HG02610 (cell line): Measurements from ENCODE around the gene ABCC12.
"Not testable (repeated sequence)": the region's sequence is repeated elsewhere in the genome, so short reads cannot be mapped to it uniquely, and the experiment has no call there.

Source experiments
- ATAC-seq: cut with Tn5 transposase; IDR thresholded peaks from one replicate; pipeline ENCODE4 v1.9.1; 2021; ENCODE audit warnings: mild to moderate bottlenecking, moderate library complexity; ENCODE audit not compliant: unreplicated experiment

ABCC12 gene

DNA sequence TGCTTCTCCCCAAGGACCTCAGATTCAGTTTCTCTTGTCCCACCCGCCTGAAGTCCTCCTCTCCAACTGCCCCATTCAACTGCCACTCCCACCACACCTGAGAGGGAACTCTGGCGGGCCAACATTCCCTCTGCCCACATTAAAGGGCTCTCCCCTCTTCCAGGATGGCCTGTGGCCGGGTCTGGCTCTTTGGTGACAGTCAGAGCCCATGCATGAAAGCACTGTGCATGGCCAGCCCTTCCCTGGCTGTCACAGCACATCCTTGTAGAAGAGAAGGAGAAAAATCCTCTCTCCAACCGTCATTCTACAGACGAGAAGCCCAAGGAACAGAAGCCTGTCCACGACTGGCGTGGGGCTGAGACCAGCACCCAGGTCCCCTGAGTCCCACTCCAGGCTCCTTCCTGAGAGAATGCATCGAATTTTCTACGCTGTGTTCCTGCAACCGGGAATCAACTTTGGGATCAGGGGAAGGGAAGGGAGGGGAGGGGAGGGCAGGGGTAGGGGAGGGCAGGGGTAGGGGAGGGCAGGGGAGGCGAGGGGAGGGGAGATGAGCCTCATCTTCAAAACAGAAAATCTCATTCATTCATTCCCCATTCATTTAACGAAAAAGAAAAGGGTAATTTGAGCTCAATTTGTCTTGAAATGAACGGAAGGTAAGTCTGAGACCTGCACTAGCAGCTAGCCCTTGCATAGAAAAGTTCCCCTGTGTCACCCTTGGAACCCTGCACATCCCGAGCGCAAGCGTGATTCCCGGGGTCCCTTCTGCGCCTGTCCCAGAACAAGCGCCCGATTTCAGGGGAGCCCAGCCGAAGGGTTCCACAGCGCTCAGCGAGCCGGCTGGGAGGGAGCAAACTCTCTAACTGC lies at the start of gene ABCC12:
TSS of gene ABCC12 (minus strand) at position 68 of the 864 bp plus-strand sequence. CDS start 9,569 bp downstream, outside the sequence.
- ATAC-seq, result no peak

DNA sequence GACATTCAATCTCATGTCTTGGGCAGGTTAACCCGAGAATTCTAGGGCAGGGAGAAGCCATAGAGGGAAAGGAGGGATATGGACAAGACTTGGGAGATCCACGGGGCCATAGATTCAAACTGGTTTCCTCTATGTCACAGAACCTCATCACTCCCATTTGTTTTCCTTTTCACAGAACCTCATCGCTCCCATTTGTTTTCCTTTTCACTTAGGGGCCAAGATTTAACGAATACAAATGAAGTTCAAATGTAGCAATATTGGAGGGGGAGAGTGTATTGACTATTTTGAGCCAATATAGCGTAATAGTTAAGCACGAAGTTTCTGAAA lies 49.0 kb upstream of the ABCC12 start:
- ATAC-seq, result no peak

DNA sequence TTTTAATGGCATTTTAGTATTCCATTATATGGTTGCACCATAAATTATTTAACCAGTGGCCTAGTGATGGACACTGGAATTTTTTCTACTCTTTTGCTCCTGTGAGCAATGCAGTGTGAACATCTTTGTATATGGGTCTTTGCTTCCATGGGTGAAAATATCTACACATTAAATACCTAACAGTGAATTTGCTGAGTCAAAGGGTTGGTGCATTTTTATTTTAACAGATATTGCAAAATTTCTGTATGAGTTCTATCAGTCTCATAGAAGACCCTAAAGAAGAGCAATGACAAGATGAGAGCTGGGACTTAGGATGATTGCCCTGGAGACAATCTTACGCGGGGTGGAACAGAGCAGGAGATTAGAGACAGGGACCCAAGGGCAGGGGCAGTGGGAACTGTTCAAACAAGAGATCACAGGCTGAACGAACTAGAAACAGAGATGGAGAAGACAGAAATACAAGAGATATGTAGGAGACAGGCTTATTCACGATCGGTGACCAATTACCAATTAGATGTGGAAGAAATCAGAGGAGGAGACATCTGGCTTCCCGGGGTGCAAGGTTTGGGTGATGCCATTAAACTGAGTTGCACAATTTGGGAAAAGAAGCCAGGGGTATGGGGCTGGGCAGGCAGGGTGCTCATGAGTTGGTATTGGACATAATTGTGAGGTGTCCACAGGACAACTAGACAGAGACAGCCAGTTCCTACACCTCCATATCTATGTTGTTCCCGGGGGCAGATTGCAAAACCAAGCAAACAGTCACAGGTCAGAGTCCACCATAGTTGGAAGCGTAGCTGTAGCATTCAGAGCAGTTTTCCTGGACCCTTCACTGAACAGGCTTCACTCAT lies 48.4 kb upstream of the ABCC12 start:
- no peak for ATAC-seq

DNA sequence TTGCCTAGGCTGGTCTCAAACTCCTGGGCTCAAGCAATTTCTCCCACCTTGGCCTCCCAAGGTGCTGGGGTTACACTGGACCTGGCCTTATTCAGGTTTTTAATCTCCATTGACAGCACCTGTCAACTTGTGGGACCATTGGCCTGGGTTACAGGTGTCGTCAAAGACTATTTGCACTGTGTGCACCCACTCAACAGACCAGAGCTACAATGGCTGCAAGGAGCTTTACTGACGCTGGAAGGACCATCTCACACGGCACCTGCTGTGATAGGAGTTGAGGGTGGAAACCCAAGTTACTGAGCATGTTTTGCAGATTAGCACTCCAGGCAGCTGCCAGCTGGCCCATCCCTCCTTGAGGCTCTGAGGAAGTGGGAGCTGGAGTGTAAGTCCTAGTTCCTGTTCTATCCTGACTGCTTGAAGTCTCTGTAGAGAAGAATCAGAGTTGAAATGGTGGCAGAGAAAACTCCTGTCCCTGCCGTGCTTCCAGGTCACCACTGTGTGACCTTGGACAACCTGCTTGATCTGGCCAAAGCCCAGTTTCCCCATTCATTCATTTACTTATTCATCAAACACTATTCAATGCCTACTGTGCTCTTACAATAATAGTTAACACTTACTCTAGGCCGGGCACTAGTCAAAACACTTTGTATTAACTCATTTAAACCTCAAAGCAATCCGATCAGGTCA lies 45.9 kb upstream of the ABCC12 start:
- no peak for ATAC-seq

DNA sequence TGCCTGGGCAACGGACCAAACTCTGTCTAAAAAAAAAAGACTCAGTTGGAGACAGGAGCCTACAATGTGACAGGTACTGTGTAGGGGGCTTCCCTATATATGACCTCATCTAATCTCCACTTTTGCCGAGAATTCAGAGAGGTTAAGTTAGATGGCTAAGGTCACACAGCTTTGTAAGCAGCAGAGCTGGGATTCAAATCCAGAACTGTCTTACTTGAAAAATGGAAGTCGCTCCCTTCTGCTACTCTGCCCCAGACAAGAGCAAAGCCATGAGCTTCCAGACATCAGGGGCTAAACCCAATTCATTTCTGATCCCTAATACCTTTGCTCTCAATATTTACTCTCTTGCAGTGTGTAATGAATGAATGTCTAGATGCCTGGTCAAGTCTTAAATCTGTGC lies 41.5 kb upstream of the ABCC12 start:
- ATAC-seq, result no peak

DNA sequence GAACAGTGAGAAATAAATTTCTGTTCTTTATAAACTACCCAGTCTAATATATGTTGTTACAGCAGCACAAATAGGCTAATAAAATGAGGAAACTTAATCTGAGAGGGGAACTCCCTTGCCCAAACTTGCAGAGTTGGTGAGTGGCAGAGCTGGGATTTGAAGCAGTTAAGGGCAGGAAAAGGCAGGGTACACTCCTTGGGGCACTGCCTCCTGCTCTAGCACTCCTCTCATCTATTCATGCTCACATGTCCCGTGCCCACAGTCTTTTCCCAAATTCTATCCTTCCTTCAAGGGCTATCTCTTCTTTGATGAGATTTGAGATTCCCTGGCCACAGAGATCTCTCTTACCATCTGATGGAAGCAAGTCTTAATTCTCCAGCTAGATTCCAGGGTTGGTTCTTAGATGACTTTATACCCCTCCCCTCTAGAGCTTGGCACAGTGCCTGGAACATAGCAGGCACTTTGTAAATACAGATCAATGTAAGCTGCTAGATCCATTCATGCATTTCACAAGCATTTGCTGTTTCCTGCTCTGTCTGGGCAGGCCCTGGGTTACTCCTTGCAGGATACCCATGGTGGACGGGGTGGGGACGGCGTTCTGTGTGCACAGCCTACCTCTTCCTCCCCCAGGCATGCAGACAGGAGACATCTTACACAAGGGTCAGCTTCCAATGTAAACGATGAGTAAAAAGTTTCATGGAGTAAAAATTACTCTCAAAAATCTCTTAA lies 39.2 kb upstream of the ABCC12 start:
- no peak for ATAC-seq

DNA sequence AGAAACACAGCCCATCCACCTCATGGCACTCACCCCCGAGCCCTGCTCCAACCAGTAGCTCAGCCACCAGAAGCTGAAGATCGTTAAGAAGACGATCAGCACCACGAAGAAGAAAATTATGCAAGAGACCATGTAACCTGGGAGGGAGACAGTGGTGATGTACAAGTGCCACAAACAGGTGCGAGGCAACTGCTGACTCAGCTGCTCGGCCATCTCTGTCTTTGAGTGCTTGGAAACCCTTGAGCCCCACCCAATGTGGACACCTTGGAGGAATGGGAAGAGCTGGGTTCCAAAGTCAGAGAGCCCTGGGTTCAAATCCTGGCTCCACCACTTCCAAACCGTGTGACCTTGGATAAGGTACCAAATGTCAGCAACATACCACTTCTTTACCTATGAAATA lies 38.1 kb upstream of the ABCC12 start:
- ATAC-seq, result no peak

DNA sequence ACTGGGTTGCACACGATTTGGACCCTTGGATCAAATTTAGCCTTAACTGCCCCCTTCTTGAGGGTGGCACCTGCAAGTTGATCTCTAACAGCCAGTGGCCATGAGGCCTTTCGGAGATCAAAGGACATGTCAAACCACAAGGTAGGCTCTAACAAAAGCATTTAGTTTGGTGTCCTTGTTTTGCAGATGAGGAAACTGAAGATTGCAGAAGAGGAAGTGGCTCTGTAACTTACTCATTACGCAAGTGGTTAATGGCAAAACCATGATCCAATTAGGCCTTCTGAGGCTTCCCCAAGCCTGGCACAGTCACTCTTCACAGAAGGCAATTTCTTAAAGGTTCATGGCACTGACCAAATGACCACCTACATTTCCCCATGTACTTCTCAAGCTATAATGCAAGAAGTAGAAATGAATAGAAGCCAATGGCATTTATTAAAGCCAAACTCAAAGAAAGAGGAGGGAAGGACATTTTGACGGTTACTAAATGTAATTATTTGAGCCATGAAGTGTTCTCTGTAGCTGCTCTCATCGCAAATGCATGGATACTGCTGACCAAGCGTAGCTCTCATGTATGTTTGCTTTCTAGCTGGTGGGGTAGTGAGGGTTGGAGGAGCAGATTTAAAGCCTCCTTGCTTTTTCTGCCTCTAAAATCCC lies 32.8 kb upstream of the ABCC12 start:
- ATAC-seq, result peak; percentile 86

DNA sequence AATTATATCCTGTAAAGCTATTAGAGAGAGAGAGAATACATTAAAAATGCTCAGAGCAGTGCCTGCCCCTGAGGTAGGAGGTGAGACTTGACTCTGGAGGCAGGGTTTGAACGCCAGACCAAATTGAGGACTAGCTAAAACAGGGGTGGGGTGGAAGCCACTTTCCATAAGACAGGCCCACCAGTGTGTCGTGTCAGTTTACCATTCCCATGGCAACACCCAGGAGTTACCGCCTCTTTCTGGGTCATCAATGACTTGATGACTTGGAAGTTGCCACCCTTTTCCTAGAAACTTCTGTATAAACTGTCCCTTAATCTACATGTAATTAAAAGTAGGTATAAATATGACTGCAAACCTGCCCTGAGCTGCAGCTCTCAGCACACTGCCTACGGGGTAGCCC lies 32.0 kb upstream of the ABCC12 start:
- no peak for ATAC-seq

DNA sequence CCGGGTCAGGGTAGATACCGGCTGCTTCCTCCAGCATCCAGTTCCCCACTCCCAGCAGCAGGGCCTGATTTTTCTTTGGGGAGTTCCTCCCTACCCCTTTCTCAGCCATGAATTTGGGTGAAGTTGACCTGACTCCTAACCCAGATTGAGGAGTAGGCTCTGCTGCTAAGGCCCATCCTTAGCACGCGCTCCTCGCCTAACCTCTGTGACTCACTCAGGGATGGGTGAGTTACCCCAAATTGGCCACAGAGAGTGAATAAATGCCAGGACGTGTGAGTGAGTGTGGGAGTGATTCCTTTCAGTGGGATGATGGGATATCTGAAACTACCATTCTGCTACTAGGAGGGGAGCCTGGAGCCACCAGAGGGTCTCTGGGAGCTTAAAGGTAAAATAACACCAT lies 28.9 kb upstream of the ABCC12 start:
- ATAC-seq, result no peak

DNA sequence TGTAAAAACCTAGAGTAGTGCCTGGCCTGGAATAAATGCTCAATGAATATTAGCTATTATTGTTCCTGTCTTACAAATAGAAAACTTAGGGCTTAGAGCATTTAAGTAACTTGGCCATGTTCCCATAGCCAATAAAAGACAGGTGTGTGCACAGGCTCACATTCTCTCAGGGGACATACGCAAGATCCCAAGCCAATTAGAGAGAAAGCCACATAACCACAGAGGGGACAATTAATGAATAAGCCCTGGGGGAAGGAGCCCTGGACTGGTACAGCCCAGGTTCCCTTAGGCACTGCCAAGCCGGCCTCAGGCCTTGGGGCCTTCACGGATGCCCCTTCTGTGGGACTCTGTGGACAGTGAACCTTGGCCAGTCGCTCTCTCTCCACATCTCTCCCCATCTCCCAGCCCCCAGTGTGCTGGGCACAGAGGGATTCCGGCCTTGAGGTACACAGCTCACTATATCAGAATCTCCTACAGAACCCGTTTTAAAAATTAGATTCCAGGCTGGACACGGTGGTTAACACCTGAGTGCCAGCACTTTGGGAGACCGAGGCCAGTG lies 27.3 kb upstream of the ABCC12 start:
- no peak for ATAC-seq

DNA sequence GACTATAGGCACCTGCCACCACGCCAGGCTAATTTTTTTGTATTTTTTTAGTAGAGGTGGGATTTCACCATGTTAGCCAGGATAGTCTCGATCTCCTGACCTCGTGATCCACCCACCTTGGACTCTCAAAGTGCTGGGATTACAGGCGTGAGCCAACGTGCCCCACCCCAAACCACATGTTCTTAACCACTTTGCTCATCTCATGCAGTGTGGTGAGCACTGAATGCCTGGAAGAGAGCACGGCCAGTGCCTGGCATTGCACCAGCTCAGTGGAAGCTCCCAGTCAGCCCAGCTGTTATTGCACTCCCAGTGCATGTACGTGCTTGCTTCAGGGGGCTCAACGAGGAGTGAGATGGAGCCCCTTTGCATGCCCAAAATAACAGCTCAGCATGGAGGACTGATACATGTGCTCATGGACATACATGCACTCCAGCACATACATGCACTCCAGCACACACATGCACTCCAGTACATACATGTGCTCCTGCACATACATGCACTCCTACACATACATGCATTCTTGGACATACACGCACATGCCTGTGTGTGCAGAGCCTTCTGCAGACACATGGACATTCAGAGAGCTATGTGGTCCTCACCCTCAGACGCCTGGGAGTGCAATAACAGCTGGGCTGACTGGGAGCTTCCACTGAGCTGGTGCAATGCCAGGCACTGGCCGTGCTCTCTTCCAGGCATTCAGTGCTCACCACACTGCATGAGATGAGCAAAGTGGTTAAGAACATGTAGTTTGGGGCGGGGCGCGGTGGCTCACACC lies 26.1 kb upstream of the ABCC12 start:
- ATAC-seq, result not testable (repeated sequence)

DNA sequence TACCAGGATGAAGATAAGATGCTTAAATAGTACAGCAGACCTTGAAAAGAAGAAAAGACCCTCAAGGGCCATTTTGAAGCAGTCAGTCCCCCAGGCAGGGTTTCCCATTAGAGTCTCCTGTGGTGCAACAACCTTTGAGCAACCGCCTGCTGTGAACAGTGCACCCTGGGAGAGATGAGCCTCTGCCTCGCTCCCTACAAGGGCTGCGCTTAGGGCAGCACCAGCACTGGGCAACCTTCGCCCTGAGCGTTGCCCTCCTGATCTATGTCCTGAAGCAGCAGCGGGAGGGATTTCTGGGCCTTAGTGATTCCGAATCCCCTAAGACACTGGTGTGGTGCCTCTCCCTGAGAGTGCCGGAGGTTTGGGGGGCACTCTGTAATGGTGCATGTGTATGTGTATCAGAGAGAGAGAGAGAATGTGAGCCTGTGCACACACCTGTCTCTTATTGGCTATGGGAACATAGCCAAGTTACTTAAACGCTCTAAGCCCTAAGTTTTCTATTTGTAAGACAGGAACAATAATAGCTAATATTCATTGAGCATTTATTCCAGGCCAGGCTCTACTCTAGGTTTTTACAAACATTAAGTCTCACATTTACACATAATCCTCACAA lies 25.2 kb upstream of the ABCC12 start:
- ATAC-seq, result no peak

DNA sequence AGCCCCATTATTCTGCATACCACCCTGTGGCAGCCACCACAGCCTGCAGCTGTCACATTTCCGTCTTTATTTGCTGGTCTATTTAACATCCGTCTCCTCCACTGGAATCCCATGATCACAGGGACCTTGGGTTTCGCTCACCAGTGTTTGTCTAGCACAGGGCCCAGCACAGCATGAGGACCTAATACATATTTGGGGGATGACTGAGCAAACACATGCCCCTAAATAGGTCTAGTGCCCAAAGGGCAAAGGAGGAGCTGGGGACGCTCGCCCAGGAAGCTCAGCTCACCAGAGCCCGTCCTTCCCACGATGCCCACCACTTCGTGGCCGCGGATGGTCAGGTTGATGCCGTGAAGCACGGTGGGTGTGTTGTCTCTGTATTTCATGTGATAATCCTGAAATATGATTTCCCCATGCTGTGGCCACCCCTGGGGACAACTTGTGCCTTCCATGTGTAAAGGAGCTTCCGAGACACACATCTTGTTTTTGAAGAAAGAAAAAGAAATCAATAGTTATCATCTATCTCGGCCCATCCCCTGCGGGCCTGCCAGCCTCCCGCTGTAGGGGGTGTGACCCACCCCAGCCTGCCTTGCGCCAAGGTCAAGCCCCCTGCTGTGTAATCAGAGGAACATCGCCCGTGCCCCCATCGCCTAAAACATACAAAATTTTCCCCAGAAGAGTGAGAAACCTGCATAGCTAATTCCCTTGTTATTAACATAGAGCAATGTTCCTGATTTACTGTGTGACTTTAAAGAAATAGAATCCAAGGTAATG lies 21.0 kb upstream of the ABCC12 start:
- no peak for ATAC-seq

DNA sequence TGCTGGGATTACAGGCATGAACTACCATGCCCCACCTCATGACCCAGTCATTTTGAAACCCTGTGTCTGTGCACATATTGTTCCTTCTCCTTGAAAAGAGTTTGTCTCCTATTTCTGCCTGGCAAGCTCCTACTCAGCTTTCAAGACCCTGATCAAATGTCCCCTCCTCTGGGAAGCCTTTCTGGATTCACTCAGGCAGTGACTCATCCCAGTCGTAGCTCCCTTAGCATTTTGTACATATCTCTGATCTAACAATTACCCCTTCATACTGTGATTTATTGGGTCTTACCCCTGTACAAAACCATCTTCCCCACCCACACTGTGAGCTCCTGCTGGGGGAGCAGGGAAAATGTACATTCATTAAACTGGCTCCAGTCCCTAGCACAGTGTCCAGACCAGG lies 18.1 kb upstream of the ABCC12 start:
- no peak for ATAC-seq

DNA sequence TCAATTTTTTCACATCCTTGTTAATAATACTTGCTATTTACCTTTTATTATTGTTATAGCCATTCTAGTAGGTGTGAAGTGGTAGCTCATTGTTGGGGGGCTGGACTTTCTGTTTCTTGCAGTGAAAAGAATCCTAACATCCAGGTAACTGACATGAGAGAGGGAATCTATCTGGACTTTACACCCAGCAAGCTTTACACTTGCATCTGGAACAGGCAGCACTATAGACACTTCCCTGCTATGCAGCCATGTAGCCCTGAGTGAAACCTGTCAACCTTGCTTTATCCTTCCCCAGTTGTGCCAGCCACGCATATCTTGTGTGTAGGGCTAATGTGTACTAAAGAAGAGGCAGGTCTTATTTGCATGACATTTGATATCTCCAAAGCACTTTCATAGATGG lies 16.9 kb upstream of the ABCC12 start:
- ATAC-seq, result no peak

DNA sequence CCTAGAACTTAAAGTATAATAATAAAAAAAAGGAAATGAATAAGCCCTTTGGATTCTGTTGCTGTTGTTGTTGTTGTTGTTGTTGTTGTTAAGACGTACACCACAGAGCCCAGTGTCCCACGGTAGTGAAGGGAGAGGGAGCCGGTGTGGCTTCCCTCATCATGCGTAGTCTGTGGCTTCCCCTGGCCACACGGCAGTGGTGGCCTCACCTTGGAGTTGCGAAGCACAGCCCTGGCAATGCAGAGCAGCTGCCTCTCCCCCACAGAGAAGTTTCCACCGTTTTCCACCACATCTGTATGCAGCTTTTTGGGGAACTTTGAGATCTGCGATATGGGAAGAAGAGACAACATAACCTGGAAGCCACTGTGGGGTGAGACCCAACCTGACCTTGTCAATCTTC lies 14.1 kb upstream of the ABCC12 start:
- ATAC-seq, result no peak

DNA sequence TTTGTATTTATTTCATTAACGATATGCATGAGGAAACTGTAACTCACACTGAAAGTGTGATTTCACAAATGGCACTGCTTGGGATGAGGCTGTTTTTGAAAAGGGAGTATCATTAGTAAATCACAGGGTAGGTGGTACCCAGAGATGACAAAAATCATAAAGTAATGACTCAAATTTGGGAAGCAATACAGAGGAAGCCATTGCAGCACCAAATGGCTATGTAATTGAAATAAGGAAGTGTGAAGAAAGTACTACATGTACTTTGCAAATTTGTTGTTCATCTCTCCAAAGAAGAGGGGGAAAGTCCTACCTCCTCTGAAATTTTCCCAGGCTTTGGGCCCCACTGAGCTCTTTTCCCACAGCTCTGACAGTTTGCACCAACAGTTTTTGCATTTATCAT lies 12.3 kb upstream of the ABCC12 start:
- no peak for ATAC-seq
